ENCODE results near the gene RAMACL. TPM values are rescaled to one million over a fixed set of nuclear protein-coding genes. Genes with fewer than 3 reads are reported as not detected.

RAMACL gene
- total RNA-seq, 1 experiment from 2014 or later: 0.26 TPM

- Histone ChIP-seq H4K20me1 (ENCODE audit: low read length) (no peaks in the 10 kb centered on the region), H3K4me3 (ENCODE audit: low read length) (no peak overlapping the region), H3K4me2 (ENCODE audit: low read length) (no peak overlapping the region), H3K27ac (ENCODE audit: low read length) (peak overlapping the region; percentile 10), H3K4me1 (ENCODE audit: insufficient read depth, low read length) (peaks cover 39% of the 10 kb centered on the region), H3F3A (ENCODE audit: low read length, unreplicated experiment) (peaks cover 3% of the 10 kb centered on the region), H3K27me3 (ENCODE audit: low read length) (no peaks in the 10 kb centered on the region), H3K9me3 (ENCODE audit: low read length) (no peaks in the 10 kb centered on the region), H2AFZ (ENCODE audit: low read length) (no peak overlapping the region), H3K9ac (ENCODE audit: low read length) (no peak overlapping the region; the same call in 1 of the 2 replicates), H3K9me2 (replicated peaks; ENCODE audit: low read length) (no peaks in the 10 kb centered on the region), H3K36me3 (ENCODE audit: low read depth, low read length) (no peaks in the 10 kb centered on the region), H3K79me2 (ENCODE audit: low read length) (no peaks in the 10 kb centered on the region)
- intact Hi-C loops (cut with micrococcal nuclease): loop anchor here (5.0 kb wide), 2 partner anchors 39 to 94 kb away; partner anchors contain the start of gene RPS6KA2
- CTCF ChIA-PET: no interaction called here
- peak; percentile 20 for DNase-seq
- POLR2A ChIA-PET (ENCODE audit: unreplicated experiment): no interaction called here
- no peak for ATAC-seq
- no peak for TF ChIP-seq EZH2 (IDR thresholded peaks at IDR 0.05; ENCODE audit: low read length, unreplicated experiment)
- TF ChIP-seq EZH2phosphoT487 (IDR thresholded peaks at IDR 0.05; ENCODE audit: borderline replicate concordance, low read length): no peak
- BruUV-seq (replicated peaks): no TSS peak
These were observed 53.2 kb downstream of the RAMACL start for GRCh38 chr6:166533205-166533824.

Other genes starting within 250 kb of the RAMACL start
- 28.0 and 32.1 TPM in 2 replicates for gene SFT2D1, start 244.1 kb downstream of the RAMACL start, total RNA-seq (2014; rRNA removed)
- 10.0 and 26.7 TPM in 2 replicates for gene MPC1, start 203.7 kb downstream of the RAMACL start, total RNA-seq (2014; rRNA removed)
- gene RPS6KA2, start 40.6 kb upstream of the RAMACL start, total RNA-seq (2014; rRNA removed): 5.1 and 7.9 TPM in 2 replicates